ENCODE results near the gene PLAA. TPM values are rescaled to one million over a fixed set of nuclear protein-coding genes. Genes with fewer than 3 reads are reported as not detected.
"Not testable (repeated sequence)": the region's sequence is repeated elsewhere in the genome, so short reads cannot be mapped to it uniquely, and the experiment has no call there.

The PLAA gene
- total RNA-seq, 1 donor from 2014 or later, result 34.7 TPM

GRCh38 chr9:26888271-26888670, 58.8 kb downstream of the PLAA start:
- no peak for TF ChIP-seq CTCF (IDR thresholded peaks at IDR 0.05)
- peak overlapping the region; percentile 34 for H3K27ac Mint-ChIP-seq (ENCODE audit: unreplicated experiment)
- H3K4me3 Mint-ChIP-seq (ENCODE audit: unreplicated experiment), result no peak overlapping the region
- DNase-seq (ENCODE audit: low spot score), result no peak
- H3K27me3 Mint-ChIP-seq (ENCODE audit: low read depth), result no peaks in the 10 kb centered on the region
- no peaks in the 10 kb centered on the region for H3K9me3 Mint-ChIP-seq (ENCODE audit: low read depth)
- H3K36me3 Mint-ChIP-seq (ENCODE audit: low read depth), result peaks cover under 1% of the 10 kb centered on the region
- H3K4me1 Mint-ChIP-seq (ENCODE audit: low read depth), result peaks cover 41% of the 10 kb centered on the region

- Mint-ChIP-seq H3K4me3 (ENCODE audit: unreplicated experiment) (no peak overlapping the region), H3K27me3 (ENCODE audit: low read depth) (no peaks in the 10 kb centered on the region), H3K27ac (ENCODE audit: unreplicated experiment) (no peak overlapping the region), H3K4me1 (ENCODE audit: low read depth) (no peaks in the 10 kb centered on the region), H3K36me3 (ENCODE audit: low read depth) (peaks cover 32% of the 10 kb centered on the region), H3K9me3 (ENCODE audit: low read depth) (peaks cover 8% of the 10 kb centered on the region)
- no peak for TF ChIP-seq CTCF (IDR thresholded peaks at IDR 0.05)
- DNase-seq (ENCODE audit: low spot score), result no peak
These were observed 64.9 kb downstream of the PLAA start for GRCh38 chr9:26882154-26882553.

GRCh38 chr9:26880262-26880661, 66.8 kb downstream of the PLAA start:
- no peak for DNase-seq (ENCODE audit: low spot score)
- TF ChIP-seq CTCF (IDR thresholded peaks at IDR 0.05), result no peak
- H3K4me1 Mint-ChIP-seq (ENCODE audit: low read depth), result no peaks in the 10 kb centered on the region
- no peak overlapping the region for H3K27ac Mint-ChIP-seq (ENCODE audit: unreplicated experiment)
- H3K4me3 Mint-ChIP-seq (ENCODE audit: unreplicated experiment), result no peak overlapping the region
- peaks cover 11% of the 10 kb centered on the region for H3K9me3 Mint-ChIP-seq (ENCODE audit: low read depth)
- H3K36me3 Mint-ChIP-seq (ENCODE audit: low read depth), result peaks cover 35% of the 10 kb centered on the region
- H3K27me3 Mint-ChIP-seq (ENCODE audit: low read depth), result no peaks in the 10 kb centered on the region

- not testable (repeated sequence) for DNase-seq (ENCODE audit: low spot score); H3K27me3 Mint-ChIP-seq (ENCODE audit: low read depth); H3K4me1 Mint-ChIP-seq (ENCODE audit: low read depth); H3K4me3 Mint-ChIP-seq (ENCODE audit: unreplicated experiment); H3K27ac Mint-ChIP-seq (ENCODE audit: unreplicated experiment)
- peaks cover 21% of the 10 kb centered on the region for H3K36me3 Mint-ChIP-seq (ENCODE audit: low read depth)
- H3K9me3 Mint-ChIP-seq (ENCODE audit: low read depth), result peaks cover 11% of the 10 kb centered on the region
These were observed 71.9 kb downstream of the PLAA start for GRCh38 chr9:26875155-26875554.

GRCh38 chr9:26870292-26870691, 76.8 kb downstream of the PLAA start:
- Mint-ChIP-seq H3K27me3 (ENCODE audit: low read depth) (no peaks in the 10 kb centered on the region), H3K27ac (ENCODE audit: unreplicated experiment) (no peak overlapping the region), H3K36me3 (ENCODE audit: low read depth) (peaks cover 2% of the 10 kb centered on the region), H3K9me3 (ENCODE audit: low read depth) (no peaks in the 10 kb centered on the region), H3K4me3 (ENCODE audit: unreplicated experiment) (no peak overlapping the region), H3K4me1 (ENCODE audit: low read depth) (no peaks in the 10 kb centered on the region)
- DNase-seq (ENCODE audit: low spot score), result no peak
- no peak for TF ChIP-seq CTCF (IDR thresholded peaks at IDR 0.05)

GRCh38 chr9:26863074-26863473, 84.0 kb downstream of the PLAA start:
- Mint-ChIP-seq H3K9me3 (ENCODE audit: low read depth) (no peaks in the 10 kb centered on the region), H3K27me3 (ENCODE audit: low read depth) (no peaks in the 10 kb centered on the region), H3K36me3 (ENCODE audit: low read depth) (peaks cover 6% of the 10 kb centered on the region), H3K4me1 (ENCODE audit: low read depth) (no peaks in the 10 kb centered on the region), H3K27ac (ENCODE audit: unreplicated experiment) (no peak overlapping the region), H3K4me3 (ENCODE audit: unreplicated experiment) (no peak overlapping the region)
- TF ChIP-seq CTCF (IDR thresholded peaks at IDR 0.05), result peak; percentile 81
- DNase-seq (ENCODE audit: low spot score), result no peak
